Activated gamma-delta T cell treated with anti-CD3 and anti-CD28 coated beads, Interleukin-2, amount 50 U/mL, for 16 hours (primary cell): ENCODE results near the gene ATP2C2.
"Not testable (repeated sequence)": the region's sequence is repeated elsewhere in the genome, so short reads cannot be mapped to it uniquely, and the experiment has no call there.

Source experiments
- DNase-seq: peaks from one replicate; pipeline ENCODE4 v3.0.0-alpha.2; 2020; ENCODE audit warnings: low read depth

ATP2C2 gene

GRCh38 chr16:84420556-84420955, 52.2 kb downstream of the ATP2C2 start:
- DNase-seq: not testable (repeated sequence)

- no peak for DNase-seq
Observed at GRCh38 chr16:84421081-84421937, 53.0 kb downstream of the ATP2C2 start.

- DNase-seq: no peak
Observed at GRCh38 chr16:84421938-84422220, 53.5 kb downstream of the ATP2C2 start.

- DNase-seq: no peak
Observed at GRCh38 chr16:84423416-84423837, 55.1 kb downstream of the ATP2C2 start.

DNA sequence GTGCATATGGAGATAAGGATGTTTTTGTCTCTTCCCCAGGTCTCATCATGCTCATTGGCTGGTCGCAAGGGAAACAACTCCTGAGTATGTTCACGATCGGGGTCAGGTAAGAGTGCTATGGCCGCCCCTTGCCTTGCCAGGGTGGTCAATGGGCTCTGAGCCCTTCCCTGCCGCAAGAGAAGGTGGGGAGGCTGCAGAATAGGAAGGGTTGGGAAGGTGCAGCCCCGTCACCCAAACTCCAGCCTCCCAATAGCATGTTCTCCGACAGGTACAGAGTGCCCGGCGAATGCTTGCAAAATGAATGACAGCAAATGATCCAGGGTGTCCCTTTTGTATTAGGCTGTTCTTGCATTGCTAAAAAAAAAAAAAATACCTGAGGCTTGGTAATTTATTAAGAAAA, 57.4 kb downstream of the ATP2C2 start:
- DNase-seq: no peak

GRCh38 chr16:84426804-84427203, 58.5 kb downstream of the ATP2C2 start:
- DNase-seq: no peak

DNA sequence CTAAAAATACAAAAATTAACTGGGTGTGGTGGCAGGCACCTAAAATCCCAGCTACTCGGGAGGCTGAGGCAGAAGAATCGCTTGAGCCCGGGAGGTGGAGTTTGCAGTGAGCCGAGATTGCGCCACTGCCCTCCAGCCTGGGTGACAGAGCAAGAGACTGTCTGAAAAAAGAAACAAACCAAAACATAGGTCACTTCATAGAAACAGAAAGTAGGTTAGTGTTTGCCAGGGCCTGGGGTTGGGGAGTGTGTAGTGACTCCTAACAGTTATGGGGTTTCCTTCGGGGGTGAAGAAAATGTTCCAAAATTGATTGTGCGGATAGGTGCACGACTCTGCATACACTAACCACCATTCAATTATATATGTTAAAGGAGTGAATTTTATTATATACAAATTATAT, 59.2 kb downstream of the ATP2C2 start:
- no peak for DNase-seq

- no peak for DNase-seq
Observed at GRCh38 chr16:84430860-84431259, 62.5 kb downstream of the ATP2C2 start.

DNA sequence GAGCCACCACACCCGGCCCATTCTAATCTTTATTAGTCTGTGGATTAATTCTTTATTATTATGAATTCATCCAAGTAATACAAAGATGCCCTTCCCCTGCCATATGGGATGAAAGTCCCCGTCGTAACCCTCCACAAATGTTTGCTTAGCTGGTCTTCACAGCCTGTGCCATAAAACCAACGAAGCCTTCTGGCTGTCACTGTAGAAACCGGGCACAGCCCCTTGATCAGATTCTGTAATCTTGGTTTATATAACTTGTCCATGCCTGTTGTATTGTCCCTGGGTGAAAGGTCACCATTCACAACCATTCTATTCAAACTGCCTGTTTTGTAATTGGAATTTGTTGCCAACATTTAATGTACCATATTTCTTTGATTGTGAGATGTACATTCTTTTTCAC, 66.5 kb downstream of the ATP2C2 start:
- no peak for DNase-seq

- no peak for DNase-seq
Observed at GRCh38 chr16:84436196-84436595, 67.9 kb downstream of the ATP2C2 start.

DNA sequence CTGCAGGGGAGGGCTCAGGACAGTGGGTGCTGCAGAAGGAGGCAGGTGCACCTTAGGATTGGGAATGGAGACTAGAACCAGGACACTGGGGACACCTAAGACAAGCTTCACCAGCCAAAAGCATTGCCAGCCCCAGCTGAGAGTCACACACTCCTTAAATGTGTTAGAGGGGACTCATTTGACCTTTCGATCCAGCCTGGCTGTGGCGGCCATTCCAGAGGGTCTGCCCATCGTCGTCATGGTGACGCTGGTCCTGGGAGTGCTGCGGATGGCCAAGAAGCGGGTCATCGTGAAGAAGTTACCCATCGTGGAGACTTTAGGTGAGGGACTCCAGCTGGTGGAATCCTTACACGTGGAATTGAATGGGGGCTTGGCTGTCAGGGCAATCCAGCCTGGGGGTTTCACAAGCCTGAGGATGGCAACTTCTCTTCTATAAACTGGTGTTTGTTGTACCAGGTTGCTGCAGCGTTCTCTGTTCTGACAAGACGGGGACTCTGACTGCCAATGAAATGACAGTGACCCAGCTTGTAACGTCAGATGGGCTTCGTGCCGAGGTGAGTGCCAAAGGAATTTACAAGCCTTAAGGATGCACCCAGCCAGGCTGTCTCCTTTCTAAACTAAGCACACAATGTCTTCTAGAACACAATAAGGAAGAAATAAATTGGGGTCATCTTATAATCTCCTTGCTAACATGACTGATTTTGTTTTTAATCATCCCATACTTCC, 70.8 kb downstream of the ATP2C2 start:
- no peak for DNase-seq

DNA sequence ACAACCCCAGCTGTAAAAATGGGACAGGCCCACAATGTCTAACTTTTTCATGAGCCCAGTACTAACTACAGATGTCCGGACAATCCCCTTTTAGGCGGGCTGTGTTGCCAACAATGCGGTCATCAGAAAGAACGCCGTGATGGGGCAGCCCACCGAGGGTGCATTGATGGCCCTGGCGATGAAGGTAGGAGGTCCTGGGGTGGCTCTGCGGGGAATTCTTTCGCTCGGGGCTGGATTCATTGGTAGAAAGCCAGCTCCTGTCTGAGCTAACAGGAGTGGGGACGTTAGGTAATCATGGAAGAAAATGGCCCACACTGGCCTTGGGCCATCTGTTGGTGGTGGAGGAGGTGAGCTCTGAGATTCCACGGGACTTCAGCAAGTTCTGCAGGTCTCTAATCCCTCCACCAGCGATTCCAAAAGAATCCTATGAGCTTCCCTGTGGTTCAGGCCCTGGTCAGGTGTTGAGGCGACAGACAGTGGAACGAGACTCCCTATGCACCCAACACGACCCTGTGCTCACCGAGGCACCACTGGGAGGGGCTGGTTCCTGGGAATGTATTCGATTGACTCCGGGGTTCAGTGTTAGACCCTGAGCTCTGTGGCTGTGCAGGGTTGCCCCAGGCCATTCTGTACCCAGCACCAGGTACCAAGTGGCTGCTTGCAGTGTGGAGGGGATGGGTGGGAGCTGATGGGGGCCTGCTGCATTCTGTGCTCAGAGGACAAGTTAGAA, 74.2 kb downstream of the ATP2C2 start:
- no peak for DNase-seq

GRCh38 chr16:84443166-84443802, 74.9 kb downstream of the ATP2C2 start:
- no peak for DNase-seq

- no peak for DNase-seq
Observed at GRCh38 chr16:84444476-84444875, 76.1 kb downstream of the ATP2C2 start.

GRCh38 chr16:84446084-84446483, 77.7 kb downstream of the ATP2C2 start:
- no peak for DNase-seq

- DNase-seq: no peak
Observed at GRCh38 chr16:84446596-84447392, 78.5 kb downstream of the ATP2C2 start.

DNA sequence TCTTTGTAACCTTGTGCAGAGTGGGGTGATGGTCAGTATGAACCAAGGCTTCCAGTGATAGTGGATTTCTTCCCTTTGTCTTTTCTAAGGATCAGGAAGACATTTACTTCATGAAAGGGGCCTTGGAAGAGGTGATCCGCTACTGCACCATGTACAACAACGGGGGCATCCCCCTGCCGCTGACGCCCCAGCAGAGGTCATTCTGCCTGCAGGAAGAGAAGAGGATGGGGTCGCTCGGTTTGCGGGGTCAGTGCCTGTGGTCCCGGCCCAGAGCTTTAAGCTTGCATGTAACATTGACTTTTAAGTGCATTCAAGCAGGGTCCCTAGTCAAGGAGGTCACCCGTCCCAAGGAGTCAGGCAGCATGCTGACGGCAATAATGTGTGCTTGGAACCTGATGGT, 80.1 kb downstream of the ATP2C2 start:
- DNase-seq: no peak

GRCh38 chr16:84449156-84450140, 81.1 kb downstream of the ATP2C2 start:
- no peak for DNase-seq

GRCh38 chr16:84450176-84450865, 82.0 kb downstream of the ATP2C2 start:
- no peak for DNase-seq
